Astrocyte of the spinal cord (primary cell): ENCODE measurements around the gene SPEF1.
A peak's percentile ranks its signal among the peaks of the same experiment; 100 is the strongest.

Source experiments
- DNase-seq: peaks from one replicate; pipeline ENCODE4 v3.0.0; 2011; ENCODE audit warnings: low read depth, low spot score
- H3K4me3 ChIP-seq: 2 replicates; pipeline ENCODE4 v1.5.1; 2011; ENCODE audit warnings: low read depth, mild to moderate bottlenecking, low read length, moderate library complexity
- CTCF ChIP-seq: IDR thresholded peaks from 2 replicates; pipeline ENCODE4 v1.5.1; 2012; ENCODE audit warnings: low read depth, mild to moderate bottlenecking, low read length, inconsistent platforms
- in situ Hi-C: cut with HindIII; loops from 2 replicates; pipeline ENCODE4 v1.10.0; 2017; ENCODE audit warnings: low sequenced_read_pairs

Gene SPEF1

GRCh38 chr20:3814928-3815495 lies 33.8 kb upstream of the SPEF1 start:
- no peak for DNase-seq
- in situ Hi-C loops: no loop called here
- H3K4me3 ChIP-seq: no peak overlapping the region
- no peak for TF ChIP-seq CTCF

GRCh38 chr20:3813848-3814581 lies 32.8 kb upstream of the SPEF1 start:
- no peak for DNase-seq
- in situ Hi-C loops: no loop called here
- H3K4me3 ChIP-seq: no peak overlapping the region
- no peak for TF ChIP-seq CTCF

- DNase-seq: no peak
- in situ Hi-C loops: no loop called here
- H3K4me3 ChIP-seq: no peak overlapping the region
Measured at GRCh38 chr20:3812975-3813847, 32.0 kb upstream of the SPEF1 start.

GRCh38 chr20:3812259-3812681 lies 31.0 kb upstream of the SPEF1 start:
- in situ Hi-C loops: no loop called here
- no peak overlapping the region for H3K4me3 ChIP-seq
- TF ChIP-seq CTCF: no peak
- DNase-seq: no peak

More at GRCh38 chr20:3812975-3813847, 32.0 kb upstream of the SPEF1 start:
- TF ChIP-seq CTCF: no peak

- no peak for TF ChIP-seq CTCF
- in situ Hi-C loops: no loop called here
- H3K4me3 ChIP-seq: peak overlapping the region; percentile 25
- peak; percentile 100 for DNase-seq
Measured at GRCh38 chr20:3811467-3812258, 30.4 kb upstream of the SPEF1 start.

GRCh38 chr20:3808544-3808943 lies 27.3 kb upstream of the SPEF1 start:
- H3K4me3 ChIP-seq: no peak overlapping the region
- no peak for DNase-seq
- TF ChIP-seq CTCF: no peak
- in situ Hi-C loops: no loop called here
